OCI-LY1 (cell line): ENCODE results near the gene DQX1.

Source experiments
- H2AFZ ChIP-seq: fragments of 200-600 bp; sonication (generic), shearing (Covaris generic); 2 replicates; pipeline ENCODE4 v1.6.0; 2014; ENCODE audit warnings: antibody characterized with exemption, mild to moderate bottlenecking, low read length
- H3F3A ChIP-seq: fragments of 200-600 bp; sonication (generic), shearing (Covaris generic); 2 replicates; pipeline ENCODE4 v1.6.0; 2014; ENCODE audit warnings: mild to moderate bottlenecking, antibody characterized with exemption, low read length, moderate library complexity; ENCODE audit not compliant: insufficient read depth
- H3K27ac ChIP-seq: fragments of 200-600 bp; sonication (generic); 2 replicates; pipeline ENCODE4 v1.5.1; 2014; ENCODE audit warnings: low read length, mixed run types, mild to moderate bottlenecking, low read depth; ENCODE audit not compliant: poor library complexity, severe bottlenecking
- H3K27me3 ChIP-seq: fragments of 200-600 bp; sonication (generic); 2 replicates; pipeline ENCODE4 v1.6.0; 2014; ENCODE audit warnings: antibody characterized with exemption, mild to moderate bottlenecking, low read length, moderate library complexity; ENCODE audit not compliant: insufficient read depth
- H3K36me3 ChIP-seq: fragments of 200-600 bp; sonication (generic); 2 replicates; pipeline ENCODE4 v1.6.1; 2014; ENCODE audit warnings: mild to moderate bottlenecking, antibody characterized with exemption, low read length, moderate library complexity, mixed read lengths; ENCODE audit not compliant: insufficient read depth
- H3K4me1 ChIP-seq: fragments of 200-600 bp; sonication (generic); 2 replicates; pipeline ENCODE4 v1.5.1; 2014; ENCODE audit warnings: mild to moderate bottlenecking, low read length, moderate library complexity; ENCODE audit not compliant: insufficient read depth, severe bottlenecking
- H3K4me2 ChIP-seq: fragments of 200-600 bp; sonication (generic), shearing (Covaris generic); 2 replicates; pipeline ENCODE4 v1.6.1; 2014; ENCODE audit warnings: low read length
- H3K4me3 ChIP-seq: fragments of 200-600 bp; sonication (generic); 2 replicates; pipeline ENCODE4 v1.5.1; 2014; ENCODE audit warnings: low read length, low read depth, mild to moderate bottlenecking, mixed read lengths; ENCODE audit not compliant: poor library complexity, severe bottlenecking
- H3K79me2 ChIP-seq: fragments of 200-600 bp; shearing (Covaris generic); 2 replicates; pipeline ENCODE4 v1.6.1; 2016; ENCODE audit warnings: mixed run types, low read length, mixed read lengths; ENCODE audit not compliant: insufficient read depth
- H3K9ac ChIP-seq: fragments of 200-600 bp; sonication (generic), shearing (Covaris generic); 2 replicates; pipeline ENCODE4 v1.6.1; 2014; ENCODE audit warnings: mild to moderate bottlenecking, low read length, mixed read lengths
- H3K9me2 ChIP-seq: fragments of 200-600 bp; sonication (generic), shearing (Covaris generic); 2 replicates; pipeline ENCODE4 v1.6.1; 2014; ENCODE audit warnings: low read depth, mild to moderate bottlenecking, low read length, mixed read lengths
- H3K9me3 ChIP-seq: fragments of 200-600 bp; shearing (Covaris generic); 2 replicates; pipeline ENCODE4 v1.6.1; 2014; ENCODE audit warnings: low read length, mixed read lengths
- H4K20me1 ChIP-seq: fragments of 200-600 bp; sonication (generic), shearing (Covaris generic); 2 replicates; pipeline ENCODE4 v1.6.0; 2016; ENCODE audit warnings: mild to moderate bottlenecking, low read length; ENCODE audit not compliant: insufficient read depth
- EZH2 ChIP-seq: fragments of 200-600 bp; sonication (generic), shearing (Covaris generic); IDR thresholded peaks from 2 replicates; pipeline ENCODE4 v1.8.0; 2017; ENCODE audit warnings: borderline replicate concordance, mixed run types, mild to moderate bottlenecking, antibody characterized with exemption, low read length, moderate library complexity, mixed read lengths
- TF ChIP-seq, protein P1 (sequence below): fragments of 200-600 bp; sonication (generic), shearing (Covaris generic); IDR thresholded peaks from 2 replicates; pipeline ENCODE4 v1.5.1; 2017; ENCODE audit warnings: mild to moderate bottlenecking, antibody characterized with exemption, low read length, moderate library complexity, mixed read lengths

DQX1 gene

DNA sequence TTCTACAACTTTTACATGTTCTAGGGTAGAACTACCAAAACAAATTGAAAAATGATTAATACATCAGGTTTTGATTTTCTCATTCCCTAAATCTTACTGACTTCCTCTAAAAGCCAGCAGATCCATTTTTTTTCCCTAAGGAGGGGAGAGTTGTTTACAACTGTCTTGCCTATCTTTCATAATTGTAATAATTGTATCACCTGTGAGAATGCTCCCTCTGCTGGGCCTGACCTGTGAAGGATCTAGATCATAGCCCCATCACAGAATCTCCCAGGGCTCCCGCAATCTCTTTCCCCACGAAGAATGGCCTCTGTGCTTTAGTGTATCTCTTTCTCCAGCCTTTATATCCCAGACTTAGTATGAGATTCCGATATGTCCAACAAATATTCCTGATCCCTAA is 18.6 kb upstream of the DQX1 start:
- Histone ChIP-seq H3K27me3 (peaks cover 10% of the 10 kb centered on the region), H3K9me2 (no peaks in the 10 kb centered on the region), H3K9ac (no peak overlapping the region), H3K4me1 (no peaks in the 10 kb centered on the region), H3K9me3 (no peaks in the 10 kb centered on the region), H4K20me1 (no peaks in the 10 kb centered on the region), H3K27ac (no peak overlapping the region), H3K36me3 (no peaks in the 10 kb centered on the region), H3K79me2 (no peaks in the 10 kb centered on the region), H3K4me3 (no peak overlapping the region), H3F3A (no peaks in the 10 kb centered on the region), H3K4me2 (no peak overlapping the region), H2AFZ (no peak overlapping the region)
- no peak for TF ChIP-seq EZH2
- TF ChIP-seq, protein P1, sequence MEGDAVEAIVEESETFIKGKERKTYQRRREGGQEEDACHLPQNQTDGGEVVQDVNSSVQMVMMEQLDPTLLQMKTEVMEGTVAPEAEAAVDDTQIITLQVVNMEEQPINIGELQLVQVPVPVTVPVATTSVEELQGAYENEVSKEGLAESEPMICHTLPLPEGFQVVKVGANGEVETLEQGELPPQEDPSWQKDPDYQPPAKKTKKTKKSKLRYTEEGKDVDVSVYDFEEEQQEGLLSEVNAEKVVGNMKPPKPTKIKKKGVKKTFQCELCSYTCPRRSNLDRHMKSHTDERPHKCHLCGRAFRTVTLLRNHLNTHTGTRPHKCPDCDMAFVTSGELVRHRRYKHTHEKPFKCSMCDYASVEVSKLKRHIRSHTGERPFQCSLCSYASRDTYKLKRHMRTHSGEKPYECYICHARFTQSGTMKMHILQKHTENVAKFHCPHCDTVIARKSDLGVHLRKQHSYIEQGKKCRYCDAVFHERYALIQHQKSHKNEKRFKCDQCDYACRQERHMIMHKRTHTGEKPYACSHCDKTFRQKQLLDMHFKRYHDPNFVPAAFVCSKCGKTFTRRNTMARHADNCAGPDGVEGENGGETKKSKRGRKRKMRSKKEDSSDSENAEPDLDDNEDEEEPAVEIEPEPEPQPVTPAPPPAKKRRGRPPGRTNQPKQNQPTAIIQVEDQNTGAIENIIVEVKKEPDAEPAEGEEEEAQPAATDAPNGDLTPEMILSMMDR: peak; percentile 34; the same call in 1 of the 2 replicates

DNA sequence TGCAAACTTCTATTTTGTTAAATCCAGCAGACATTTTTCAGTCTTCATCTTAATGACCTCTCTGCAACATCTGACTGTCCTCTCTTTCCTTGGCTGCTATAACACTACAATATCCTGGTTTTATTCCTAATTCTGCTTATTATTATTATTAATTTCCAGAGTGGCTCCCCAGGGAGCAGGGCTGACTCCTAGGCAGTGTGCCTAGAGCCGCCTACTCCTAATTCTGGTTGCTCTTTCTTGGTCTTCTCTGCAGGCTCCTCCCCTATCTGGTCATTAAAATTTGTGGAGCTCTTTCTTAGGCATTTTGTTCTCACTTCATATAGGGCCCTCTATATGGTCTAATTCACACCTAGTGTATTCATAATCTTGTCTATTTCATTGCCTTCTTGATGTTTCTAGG is 16.9 kb upstream of the DQX1 start:
- no peaks in the 10 kb centered on the region for H3K9me2 ChIP-seq
- no peak overlapping the region for H3K4me2 ChIP-seq
- H3K27ac ChIP-seq: no peak overlapping the region
- peaks cover 5% of the 10 kb centered on the region for H3K4me1 ChIP-seq
- no peaks in the 10 kb centered on the region for H3K36me3 ChIP-seq
- H3K79me2 ChIP-seq: no peaks in the 10 kb centered on the region
- no peak overlapping the region for H2AFZ ChIP-seq
- peaks cover 4% of the 10 kb centered on the region; the same call in 1 of the 2 replicates for H3K27me3 ChIP-seq
- TF ChIP-seq, protein P1: no peak
- no peak for TF ChIP-seq EZH2
- no peaks in the 10 kb centered on the region for H3K9me3 ChIP-seq
- H3K9ac ChIP-seq: no peak overlapping the region
- H3F3A ChIP-seq: no peaks in the 10 kb centered on the region
- no peaks in the 10 kb centered on the region for H4K20me1 ChIP-seq
- H3K4me3 ChIP-seq: no peak overlapping the region

DNA sequence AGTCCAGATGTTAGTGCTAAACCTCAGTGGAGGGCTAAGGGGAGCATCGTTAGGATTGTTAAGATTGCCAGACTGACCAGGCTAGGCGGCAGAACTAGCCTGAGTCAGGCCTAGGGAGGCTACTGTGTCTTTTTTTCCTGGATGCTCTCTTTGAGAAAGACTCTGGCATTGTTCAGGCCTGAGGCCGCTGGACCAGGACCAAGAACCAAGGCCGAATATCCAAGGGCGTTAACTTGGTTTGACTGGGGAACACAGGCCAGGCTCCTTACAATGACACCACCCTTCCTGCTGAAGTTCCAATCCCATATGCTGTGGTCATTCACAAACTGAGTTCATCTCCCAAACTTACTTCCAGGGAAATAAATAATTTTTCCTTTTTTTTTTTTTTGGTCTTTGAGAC is 14.3 kb upstream of the DQX1 start:
- no peaks in the 10 kb centered on the region for H3K9me2 ChIP-seq
- H3K4me1 ChIP-seq: peaks cover 5% of the 10 kb centered on the region
- no peaks in the 10 kb centered on the region for H3K36me3 ChIP-seq
- H3K4me2 ChIP-seq: no peak overlapping the region
- H4K20me1 ChIP-seq: no peaks in the 10 kb centered on the region
- H3K27me3 ChIP-seq: no peaks in the 10 kb centered on the region
- no peak overlapping the region for H2AFZ ChIP-seq
- no peaks in the 10 kb centered on the region for H3K9me3 ChIP-seq
- H3K4me3 ChIP-seq: no peak overlapping the region
- no peaks in the 10 kb centered on the region for H3K79me2 ChIP-seq
- H3K27ac ChIP-seq: no peak overlapping the region
- no peaks in the 10 kb centered on the region for H3F3A ChIP-seq
- H3K9ac ChIP-seq: no peak overlapping the region
- TF ChIP-seq EZH2: no peak
- TF ChIP-seq, protein P1: no peak
